Esophagus squamous epithelium (tissue), 5 donors: ENCODE measurements around the gene RCAN2. TPM values are rescaled to one million over a fixed set of nuclear protein-coding genes. Genes with fewer than 3 reads are reported as not detected.

ENCODE experiments used
- DNase-seq: peaks from one replicate; lab custom pipeline; 2025; lab: John Stamatoyannopoulos, UW
- H3K27ac ChIP-seq, 4 donors: fragments of 200-600 bp; sonication (generic); one replicate each; pipeline ENCODE4 v1.5.1; 2016 to 2019; ENCODE audit warnings: mild to moderate bottlenecking in 1 of 4
- H3K27me3 ChIP-seq, 4 donors: fragments of 200-600 bp; sonication (generic); 1 replicate in 3 of 4; 2 replicates in 1 of 4; pipeline versions ENCODE4 v1.5.1 to v1.6.0; 2017 to 2021; ENCODE audit warnings: antibody characterized with exemption in 1 of 4
- H3K36me3 ChIP-seq, 3 donors: fragments of 200-600 bp; sonication (generic); one replicate each; pipeline ENCODE4 v1.5.1; 2016 to 2019
- H3K4me1 ChIP-seq, 3 donors: fragments of 200-600 bp; sonication (generic); one replicate each; pipeline ENCODE4 v1.5.1; 2017 to 2019
- H3K4me3 ChIP-seq, 4 donors: fragments of 200-600 bp; sonication (generic); 1 replicate in 3 of 4; 2 replicates in 1 of 4; pipeline ENCODE4 v1.5.1; 2016 to 2019; ENCODE audit warnings: mild to moderate bottlenecking in 2 of 4, moderate library complexity in 1 of 4
- H3K9me3 ChIP-seq, 3 donors: fragments of 200-600 bp; sonication (generic); one replicate each; pipeline ENCODE4 v1.5.1; 2016 to 2019
- POLR2A ChIP-seq, 4 donors: fragments of 450-650 bp; IDR thresholded peaks; one replicate each; pipeline ENCODE4 v1.6.1; 2017; ENCODE audit warnings: antibody characterized with exemption in 4 of 4, mild to moderate bottlenecking in 4 of 4, moderate library complexity in 3 of 4
- WGBS, 2 donors: methylation state at CpG; one replicate each; pipeline ENCODE4 v1.1.5; 2018; 5-methylcytosine and 5-hydroxymethylcytosine counted together
- intact Hi-C: fragments of 100-400 bp; cut with DNase I; formaldehyde crosslinking; loops from one replicate; pipeline ENCODE4 v1.15.0; 2022
- total RNA-seq, 4 donors: library from RNA; depleted of rRNA; stranded (reverse); fragments of >200 nt; gene quantifications; one replicate each; pipeline ENCODE4 v1.1.0, GENCODE V29; 2016
- TF ChIP-seq, protein P1 (sequence below), 6 experiments: fragments of 450-650 bp in 4 of 6; fragments of 200-600 bp in 2 of 6; sonication (generic) in 2 of 6; IDR thresholded peaks; one replicate each; pipeline ENCODE4 v1.5.1; 2016 to 2019; ENCODE audit warnings: antibody characterized with exemption in 6 of 6, mild to moderate bottlenecking in 4 of 6, moderate library complexity in 4 of 6
- donor health status: DM: yes; HTN: yes; CAD: no.

RCAN2 gene
- total RNA-seq, 4 donors from 2014 or later, result 1.4 to 12.4 (median 4.0) TPM

DNA sequence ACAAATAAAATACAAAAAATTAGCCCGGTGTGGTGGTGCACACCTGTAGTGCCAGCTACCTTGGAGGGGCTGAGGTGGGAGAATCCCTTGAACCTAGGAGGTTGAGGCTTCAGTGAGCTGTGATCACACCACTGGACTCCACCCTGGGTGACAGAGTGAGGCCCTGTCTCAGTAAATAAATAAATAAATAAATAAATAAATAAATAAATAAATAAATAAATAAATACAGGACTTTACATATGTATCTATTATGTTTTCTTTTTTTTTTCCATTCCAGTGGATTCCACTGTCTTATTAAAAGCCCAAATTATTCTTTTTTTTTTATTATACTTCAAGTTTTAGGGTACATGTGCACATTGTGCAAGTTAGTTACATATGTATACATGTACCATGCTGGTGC, 279.3 kb downstream of the RCAN2 start:
- intact Hi-C loops, result no loop called here
- 91 to 92% methylated on average over 1 of the region's 1 CpG for WGBS, 2 donors
- no peak for DNase-seq
- Histone ChIP-seq H3K9me3 (no peaks in the 10 kb centered on the region), H3K27me3 (no peaks in the 10 kb centered on the region), H3K27ac (no peak overlapping the region), H3K4me1 (no peaks in the 10 kb centered on the region), H3K36me3 (no peaks in the 10 kb centered on the region), H3K4me3 (no peak overlapping the region)
- TF ChIP-seq POLR2A (IDR thresholded peaks at IDR 0.05), result no peak
- TF ChIP-seq, protein P1, sequence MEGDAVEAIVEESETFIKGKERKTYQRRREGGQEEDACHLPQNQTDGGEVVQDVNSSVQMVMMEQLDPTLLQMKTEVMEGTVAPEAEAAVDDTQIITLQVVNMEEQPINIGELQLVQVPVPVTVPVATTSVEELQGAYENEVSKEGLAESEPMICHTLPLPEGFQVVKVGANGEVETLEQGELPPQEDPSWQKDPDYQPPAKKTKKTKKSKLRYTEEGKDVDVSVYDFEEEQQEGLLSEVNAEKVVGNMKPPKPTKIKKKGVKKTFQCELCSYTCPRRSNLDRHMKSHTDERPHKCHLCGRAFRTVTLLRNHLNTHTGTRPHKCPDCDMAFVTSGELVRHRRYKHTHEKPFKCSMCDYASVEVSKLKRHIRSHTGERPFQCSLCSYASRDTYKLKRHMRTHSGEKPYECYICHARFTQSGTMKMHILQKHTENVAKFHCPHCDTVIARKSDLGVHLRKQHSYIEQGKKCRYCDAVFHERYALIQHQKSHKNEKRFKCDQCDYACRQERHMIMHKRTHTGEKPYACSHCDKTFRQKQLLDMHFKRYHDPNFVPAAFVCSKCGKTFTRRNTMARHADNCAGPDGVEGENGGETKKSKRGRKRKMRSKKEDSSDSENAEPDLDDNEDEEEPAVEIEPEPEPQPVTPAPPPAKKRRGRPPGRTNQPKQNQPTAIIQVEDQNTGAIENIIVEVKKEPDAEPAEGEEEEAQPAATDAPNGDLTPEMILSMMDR (IDR thresholded peaks at IDR 0.05), result no peak

DNA sequence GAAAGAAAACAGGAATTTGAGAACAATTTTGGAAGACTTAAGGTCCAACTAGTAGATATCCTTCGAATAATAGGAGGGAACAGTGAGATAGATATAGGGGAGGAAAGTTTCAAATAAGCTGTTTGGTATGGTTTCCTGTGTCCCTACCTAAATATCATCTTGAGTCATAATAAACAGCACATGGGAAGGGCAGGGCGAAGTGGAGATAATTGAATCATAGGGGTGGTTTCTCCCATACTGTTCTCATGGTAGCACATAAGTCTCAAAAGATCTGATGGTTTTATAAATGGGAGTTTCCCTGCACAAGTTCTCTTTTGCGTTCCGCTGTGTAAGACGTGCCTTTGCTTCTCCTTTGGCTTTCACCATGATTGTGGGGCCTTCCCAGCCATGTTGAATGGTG, 281.0 kb downstream of the RCAN2 start:
- TF ChIP-seq POLR2A (IDR thresholded peaks at IDR 0.05), result no peak
- TF ChIP-seq, protein P1 (IDR thresholded peaks at IDR 0.05), result no peak
- 63 to 83% methylated on average over 5 of the region's 5 CpGs for WGBS, 2 donors
- H3K27ac ChIP-seq, result no peak overlapping the region
- intact Hi-C loops, result no loop called here
- H3K36me3 ChIP-seq, result no peaks in the 10 kb centered on the region
- no peaks in the 10 kb centered on the region for H3K4me1 ChIP-seq
- H3K27me3 ChIP-seq, result no peaks in the 10 kb centered on the region
- no peaks in the 10 kb centered on the region for H3K9me3 ChIP-seq
- no peak for DNase-seq
- H3K4me3 ChIP-seq, result no peak overlapping the region

DNA sequence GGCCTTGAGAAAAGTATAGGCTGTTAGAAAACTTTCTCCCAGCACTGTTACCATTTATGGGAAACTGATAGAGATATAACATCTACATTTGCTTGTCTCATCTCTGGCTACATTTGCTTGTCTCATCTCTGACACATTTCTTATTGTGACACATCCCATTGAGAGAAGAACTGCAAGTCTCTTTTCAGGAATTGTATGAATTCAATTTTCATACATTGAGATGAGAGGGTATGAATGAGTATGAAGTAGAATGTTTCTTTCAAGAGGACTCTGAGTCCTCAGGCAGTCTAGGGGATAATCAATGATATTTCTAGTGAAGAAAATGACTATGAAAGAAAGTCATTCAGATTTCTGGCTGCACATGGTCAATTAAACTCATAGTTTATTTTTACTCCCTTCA, 282.9 kb downstream of the RCAN2 start:
- intact Hi-C loops, result no loop called here
- H3K27ac ChIP-seq, result no peak overlapping the region
- H3K4me3 ChIP-seq, result no peak overlapping the region
- H3K36me3 ChIP-seq, result no peaks in the 10 kb centered on the region
- TF ChIP-seq POLR2A (IDR thresholded peaks at IDR 0.05), result no peak
- TF ChIP-seq, protein P1 (IDR thresholded peaks at IDR 0.05), result no peak
- H3K4me1 ChIP-seq, result no peaks in the 10 kb centered on the region
- H3K27me3 ChIP-seq, result no peaks in the 10 kb centered on the region
- H3K9me3 ChIP-seq, result no peaks in the 10 kb centered on the region
- no peak for DNase-seq

DNA sequence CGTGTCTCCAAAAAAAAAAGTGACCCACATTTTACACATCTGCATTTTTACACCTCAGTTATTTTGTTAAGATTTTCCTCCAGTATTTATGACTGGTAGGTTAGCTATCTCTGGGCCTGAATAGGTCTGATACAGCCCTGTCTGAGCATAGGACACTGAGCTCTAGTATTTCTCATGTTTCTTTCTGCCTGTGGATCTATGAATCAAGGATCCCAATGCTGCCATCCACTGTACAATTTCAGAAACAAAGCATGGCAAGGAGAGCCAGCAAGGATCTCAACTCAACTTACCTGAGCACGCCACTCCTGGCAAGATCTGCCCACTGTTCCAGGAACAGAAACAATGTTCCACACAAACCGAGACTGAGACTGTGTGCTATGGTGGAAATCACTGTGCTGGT, 284.1 kb downstream of the RCAN2 start:
- Histone ChIP-seq H3K4me3 (no peak overlapping the region), H3K4me1 (no peaks in the 10 kb centered on the region), H3K27me3 (no peaks in the 10 kb centered on the region), H3K9me3 (no peaks in the 10 kb centered on the region), H3K36me3 (no peaks in the 10 kb centered on the region), H3K27ac (no peak overlapping the region)
- no peak for DNase-seq
- intact Hi-C loops, result no loop called here
- TF ChIP-seq, protein P1 (IDR thresholded peaks at IDR 0.05), result no peak
- TF ChIP-seq POLR2A (IDR thresholded peaks at IDR 0.05), result no peak
- 77 to 83% methylated on average over 3 of the region's 3 CpGs for WGBS, 2 donors

DNA sequence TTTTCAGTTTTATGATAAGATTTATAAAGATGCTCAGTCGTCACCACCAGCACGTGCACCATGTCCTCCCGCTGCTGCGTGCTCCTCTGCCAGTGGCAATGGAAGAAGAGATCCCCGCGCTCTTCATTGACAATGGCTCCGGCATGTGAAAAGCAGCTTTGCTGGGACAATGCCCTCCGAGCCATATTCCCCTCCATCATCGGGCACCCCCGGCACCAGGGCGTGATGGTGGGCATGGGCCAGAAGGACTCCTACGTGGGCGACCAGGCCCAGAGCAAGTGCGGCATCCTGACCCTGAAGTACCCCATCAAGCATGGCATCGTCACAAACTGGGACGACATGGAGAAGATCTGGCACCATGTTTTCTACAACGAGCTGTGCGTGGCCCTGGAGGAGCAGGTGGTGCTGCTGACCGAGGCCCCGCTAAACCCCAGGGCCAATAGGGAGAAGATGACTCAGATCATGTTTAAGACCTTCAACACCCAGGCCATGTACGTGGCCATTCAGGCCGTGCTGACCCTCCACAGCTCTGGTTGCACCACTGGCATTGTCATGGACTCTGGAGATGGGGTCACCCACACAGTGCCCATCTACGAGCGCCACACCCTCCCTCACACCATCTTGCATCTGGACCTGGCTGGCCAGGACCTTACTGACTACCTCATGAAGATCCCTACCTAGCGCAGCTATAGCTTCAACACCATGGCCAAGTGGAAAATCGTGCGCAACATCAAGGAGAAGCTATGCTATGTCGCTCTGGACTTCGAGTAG, 286.2 kb downstream of the RCAN2 start:
- DNase-seq, result no peak
- intact Hi-C loops, result no loop called here
- 81 to 90% methylated on average over 12 to 19 of the region's 29 CpGs for WGBS, 2 donors

More for the DNA sequence above, 286.2 kb downstream of the RCAN2 start:
- no peaks in the 10 kb centered on the region for H3K27me3 ChIP-seq
- TF ChIP-seq, protein P1 (IDR thresholded peaks at IDR 0.05), result no peak
- no peak for TF ChIP-seq POLR2A (IDR thresholded peaks at IDR 0.05)
- H3K9me3 ChIP-seq, result no peaks in the 10 kb centered on the region
- no peak overlapping the region for H3K27ac ChIP-seq
- no peak overlapping the region for H3K4me3 ChIP-seq
- no peaks in the 10 kb centered on the region for H3K36me3 ChIP-seq
- H3K4me1 ChIP-seq, result no peaks in the 10 kb centered on the region
